ENCODE results near the gene SLC35D1.
"Not testable (repeated sequence)": the region's sequence is repeated elsewhere in the genome, so short reads cannot be mapped to it uniquely, and the experiment has no call there.

SLC35D1 gene

GRCh38 chr1:67072749-67073148 is 18.8 kb upstream of the SLC35D1 start:
- CTCF ChIA-PET, result interaction anchor here (0.6 kb wide), 1 partner anchor 339 kb away, joined by 4 read pairs; no protein-coding TSS in a partner anchor
- no peak for DNase-seq (ENCODE audit: extremely low spot score)
- TF ChIP-seq L3MBTL2 (conservative IDR thresholded peaks at IDR 0.05), result no peak
- TF ChIP-seq FOXM1 (IDR thresholded peaks at IDR 0.05; ENCODE audit: borderline replicate concordance), result no peak
- TF ChIP-seq PKNOX1 (IDR thresholded peaks at IDR 0.05), result no peak
- no peak for TF ChIP-seq CTBP1 (IDR thresholded peaks at IDR 0.05; ENCODE audit: borderline replicate concordance)
- TF ChIP-seq ARNT (IDR thresholded peaks at IDR 0.05), result no peak
- TF ChIP-seq FOXA1 (IDR thresholded peaks at IDR 0.05), result no peak
- TF ChIP-seq SUZ12 (IDR thresholded peaks at IDR 0.05), result no peak
- TF ChIP-seq BHLHE40 (IDR thresholded peaks at IDR 0.05; ENCODE audit: borderline replicate concordance), result no peak
- TF ChIP-seq NFRKB (IDR thresholded peaks at IDR 0.05), result no peak
- TF ChIP-seq HDGF (IDR thresholded peaks at IDR 0.05; ENCODE audit: borderline replicate concordance), result no peak
- TF ChIP-seq SP1 (IDR thresholded peaks at IDR 0.05), result no peak
- no peak for TF ChIP-seq LEF1 (IDR thresholded peaks at IDR 0.05; ENCODE audit: borderline replicate concordance)
- TF ChIP-seq TARDBP (IDR thresholded peaks at IDR 0.05), result no peak
- no peak for TF ChIP-seq ELF4 (IDR thresholded peaks at IDR 0.05)

GRCh38 chr1:67067655-67068054 is 13.7 kb upstream of the SLC35D1 start:
- POLR2A ChIA-PET; CTCF ChIA-PET; DNase-seq (ENCODE audit: extremely low spot score): not testable (repeated sequence)

More at GRCh38 chr1:67072749-67073148, 18.8 kb upstream of the SLC35D1 start:
- POLR2A ChIA-PET, result interaction anchor here (1.4 kb wide), 1 partner anchor 19 kb away, joined by 5 read pairs; the partner anchor contains the start of gene SLC35D1

- no peak for DNase-seq (ENCODE audit: extremely low spot score)
- TF ChIP-seq FOXM1 (IDR thresholded peaks at IDR 0.05; ENCODE audit: borderline replicate concordance) (no peak), L3MBTL2 (conservative IDR thresholded peaks at IDR 0.05) (no peak), NFRKB (IDR thresholded peaks at IDR 0.05) (no peak), FOXK2 (IDR thresholded peaks at IDR 0.05) (no peak), BHLHE40 (IDR thresholded peaks at IDR 0.05; ENCODE audit: borderline replicate concordance) (no peak), ARNT (IDR thresholded peaks at IDR 0.05) (no peak), ZNF384 (IDR thresholded peaks at IDR 0.05) (no peak), FOXA1 (IDR thresholded peaks at IDR 0.05) (no peak), LEF1 (IDR thresholded peaks at IDR 0.05; ENCODE audit: borderline replicate concordance) (no peak), SUZ12 (IDR thresholded peaks at IDR 0.05) (no peak), HDGF (IDR thresholded peaks at IDR 0.05; ENCODE audit: borderline replicate concordance) (no peak), CTBP1 (IDR thresholded peaks at IDR 0.05; ENCODE audit: borderline replicate concordance) (no peak), ELF4 (IDR thresholded peaks at IDR 0.05) (no peak), PKNOX1 (IDR thresholded peaks at IDR 0.05) (no peak), SP1 (IDR thresholded peaks at IDR 0.05) (no peak), TARDBP (IDR thresholded peaks at IDR 0.05) (no peak)
- POLR2A ChIA-PET, result no interaction called here
- CTCF ChIA-PET, result no interaction called here
Measured at GRCh38 chr1:67062412-67062811, 8.5 kb upstream of the SLC35D1 start.

- TF ChIP-seq CTBP1 (IDR thresholded peaks at IDR 0.05; ENCODE audit: borderline replicate concordance), result no peak
- no peak for TF ChIP-seq PKNOX1 (IDR thresholded peaks at IDR 0.05)
- no peak for TF ChIP-seq BHLHE40 (IDR thresholded peaks at IDR 0.05; ENCODE audit: borderline replicate concordance)
- no peak for TF ChIP-seq ZNF384 (IDR thresholded peaks at IDR 0.05)
- no peak for TF ChIP-seq SUZ12 (IDR thresholded peaks at IDR 0.05)
- TF ChIP-seq TARDBP (IDR thresholded peaks at IDR 0.05), result no peak
- TF ChIP-seq FOXA1 (IDR thresholded peaks at IDR 0.05), result no peak
- no peak for TF ChIP-seq ELF4 (IDR thresholded peaks at IDR 0.05)
- TF ChIP-seq L3MBTL2 (conservative IDR thresholded peaks at IDR 0.05), result no peak
- no peak for TF ChIP-seq HDGF (IDR thresholded peaks at IDR 0.05; ENCODE audit: borderline replicate concordance)
- TF ChIP-seq ARNT (IDR thresholded peaks at IDR 0.05), result no peak
- no peak for TF ChIP-seq NFRKB (IDR thresholded peaks at IDR 0.05)
- TF ChIP-seq FOXM1 (IDR thresholded peaks at IDR 0.05; ENCODE audit: borderline replicate concordance), result no peak
- TF ChIP-seq FOXK2 (IDR thresholded peaks at IDR 0.05), result no peak
- no peak for TF ChIP-seq SP1 (IDR thresholded peaks at IDR 0.05)
- TF ChIP-seq LEF1 (IDR thresholded peaks at IDR 0.05; ENCODE audit: borderline replicate concordance), result no peak
Measured at GRCh38 chr1:67061266-67061665, 7.3 kb upstream of the SLC35D1 start.

GRCh38 chr1:67060811-67061218 is 6.9 kb upstream of the SLC35D1 start:
- ChIA-PET POLR2A (no interaction called here), CTCF (no interaction called here)
- no peak for DNase-seq (ENCODE audit: extremely low spot score)
- no peak for TF ChIP-seq ZNF384 (IDR thresholded peaks at IDR 0.05)
- no peak for TF ChIP-seq L3MBTL2 (conservative IDR thresholded peaks at IDR 0.05)
- no peak for TF ChIP-seq SUZ12 (IDR thresholded peaks at IDR 0.05)
- no peak for TF ChIP-seq BHLHE40 (IDR thresholded peaks at IDR 0.05; ENCODE audit: borderline replicate concordance)
- no peak for TF ChIP-seq LEF1 (IDR thresholded peaks at IDR 0.05; ENCODE audit: borderline replicate concordance)
- no peak for TF ChIP-seq CTBP1 (IDR thresholded peaks at IDR 0.05; ENCODE audit: borderline replicate concordance)
- TF ChIP-seq NFRKB (IDR thresholded peaks at IDR 0.05), result no peak
- no peak for TF ChIP-seq FOXM1 (IDR thresholded peaks at IDR 0.05; ENCODE audit: borderline replicate concordance)
- no peak for TF ChIP-seq PKNOX1 (IDR thresholded peaks at IDR 0.05)

More at GRCh38 chr1:67061266-67061665, 7.3 kb upstream of the SLC35D1 start:
- CTCF ChIA-PET, result no interaction called here
- no peak for DNase-seq (ENCODE audit: extremely low spot score)
- POLR2A ChIA-PET, result no interaction called here

- no peak for DNase-seq (ENCODE audit: extremely low spot score)
- TF ChIP-seq FOXA1 (IDR thresholded peaks at IDR 0.05), result no peak
- TF ChIP-seq LEF1 (IDR thresholded peaks at IDR 0.05; ENCODE audit: borderline replicate concordance), result no peak
- no peak for TF ChIP-seq PKNOX1 (IDR thresholded peaks at IDR 0.05)
- CTCF ChIA-PET, result no interaction called here
- POLR2A ChIA-PET, result no interaction called here
Measured at GRCh38 chr1:67059346-67059745, 5.4 kb upstream of the SLC35D1 start.
